ENCODE data around the gene MIP. TPM values are rescaled to one million over a fixed set of nuclear protein-coding genes. Genes with fewer than 3 reads are reported as not detected.

The MIP gene
- total RNA-seq, 1 experiment from 2014 or later: 0.17 TPM

- peak; percentile 94 for DNase-seq
- peaks cover 10 to 42% (median 28%) of the 10 kb centered on the region in 3 experiments; a peak in 6 of 7 replicates for H3K36me3 Mint-ChIP-seq (ENCODE audit: insufficient read depth in 1 of 3, low read depth in 3 of 3)
- peaks cover 15 to 21% of the 10 kb centered on the region in 2 experiments for H3K4me1 Mint-ChIP-seq
- H3K56ac ChIP-seq (ENCODE audit: insufficient read length, low read depth, low read length): no peak within 1 kb of the TSS
- peak within 1 kb of the TSS; percentile 96 for H3K9ac ChIP-seq (ENCODE audit: extremely low read depth, insufficient read length, low read length)
- no peaks in the 10 kb centered on the region for H3K27me3 ChIP-seq (ENCODE audit: insufficient read depth, low read length)
- no peaks in the 10 kb centered on the region for H3K9me3 ChIP-seq (ENCODE audit: control insufficient read depth, low read depth, low read length)
- peak within 1 kb of the TSS; percentile 14 for H4K8ac ChIP-seq (replicated peaks; ENCODE audit: insufficient read length, low read depth, low read length)
- peaks cover 8% of the 10 kb centered on the region for H3K23me2 ChIP-seq (ENCODE audit: insufficient read length, low read depth, low read length, poor library complexity, severe bottlenecking)
- H2AK5ac ChIP-seq (ENCODE audit: insufficient read length, low read length): no peak within 1 kb of the TSS
- H2BK12ac ChIP-seq (ENCODE audit: insufficient read length, low read depth, low read length): no peak within 1 kb of the TSS
- peak within 1 kb of the TSS; percentile 94 for H3K14ac ChIP-seq (ENCODE audit: insufficient read depth, low read length)
- H3K4me1 ChIP-seq (ENCODE audit: insufficient read depth, low read length): no peaks in the 10 kb centered on the region; the same call in 1 of the 2 replicates
- H3K4me2 ChIP-seq (ENCODE audit: insufficient read depth, insufficient read length, low read length): peak within 1 kb of the TSS; percentile 85
- peak within 1 kb of the TSS; percentile 59; the same call in 1 of the 2 replicates for H3K4ac ChIP-seq (ENCODE audit: low read depth, low read length)
- H4K91ac ChIP-seq (ENCODE audit: insufficient read length, low read depth, low read length): peak within 1 kb of the TSS; percentile 44
- no peaks in the 10 kb centered on the region for H3K9me3 Mint-ChIP-seq
- H3K4me3 Mint-ChIP-seq: peak within 1 kb of the TSS; percentile 94
- no peaks in the 10 kb centered on the region for H3K79me1 ChIP-seq (ENCODE audit: insufficient read depth, low read depth, low read length, poor library complexity, severe bottlenecking)
- H2BK15ac ChIP-seq (ENCODE audit: low read depth, low read length): no peak within 1 kb of the TSS
- no peaks in the 10 kb centered on the region for H4K20me1 ChIP-seq (ENCODE audit: control insufficient read depth, insufficient read depth, insufficient read length)
- WGBS (ENCODE audit: extremely low coverage, insufficient read length, low lambda C conversion rate): no CpG with 5 or more reads among the region's 43 CpGs
- no peak within 1 kb of the TSS for H2BK5ac ChIP-seq (ENCODE audit: insufficient read length, low read length)
- H3K27ac Mint-ChIP-seq: peak within 1 kb of the TSS; percentile 94 to 99 (median 98)
- peak within 1 kb of the TSS; percentile 69 for H4K5ac ChIP-seq (ENCODE audit: insufficient read length, low read depth, low read length)
- no peak within 1 kb of the TSS for H3K27ac ChIP-seq (ENCODE audit: insufficient read length, low read depth, low read length)
- TF ChIP-seq CTCF (conservative IDR thresholded peaks at IDR 0.05): peak; percentile 32; the same call in 2 of the 3 replicates
- H3T11ph ChIP-seq (ENCODE audit: low read length): no peak within 1 kb of the TSS
- no peak within 1 kb of the TSS for H2AFZ ChIP-seq (ENCODE audit: low read length)
- peak within 1 kb of the TSS; percentile 88 for H3K18ac ChIP-seq (ENCODE audit: insufficient read length, low read depth, low read length)
- no peak within 1 kb of the TSS for H3K23ac ChIP-seq (ENCODE audit: insufficient read length, low read depth, low read length)
- no peaks in the 10 kb centered on the region for H3K27me3 Mint-ChIP-seq (ENCODE audit: low read depth)
- H2BK20ac ChIP-seq (ENCODE audit: low read depth, low read length, poor library complexity, severe bottlenecking): no peak within 1 kb of the TSS
- peaks cover 8% of the 10 kb centered on the region; the same call in 1 of the 2 replicates for H3K79me2 ChIP-seq (ENCODE audit: insufficient read depth, low read length)
- peak within 1 kb of the TSS; percentile 94 for H2BK120ac ChIP-seq (ENCODE audit: low read depth, low read length, poor library complexity, severe bottlenecking)
Observed at GRCh38 chr12:56468216-56469006, 14.0 kb upstream of the MIP start, which contains the start of gene SPRYD4. SPRYD4 (plus strand) TSS chr12:56468578; CDS start chr12:56468592, 14 bp downstream.
